OCI-LY7 (cell line): ENCODE data around the gene RNASE3. TPM values are rescaled to one million over a fixed set of nuclear protein-coding genes. Genes with fewer than 3 reads are reported as not detected.
"Not testable (repeated sequence)": the region's sequence is repeated elsewhere in the genome, so short reads cannot be mapped to it uniquely, and the experiment has no call there.

Experiments used
- Bru-seq: library from RNA; stranded (reverse); fragments of 400-500 nt; gene quantifications from one replicate; lab custom pipeline; 2021; lab: Mats Ljungman, UMichigan
- BruChase-seq, 2 experiments: library from RNA; stranded (reverse); fragments of 400-500 nt; gene quantifications; one replicate each; lab custom pipeline; 2021; lab: Mats Ljungman, UMichigan
- BruUV-seq: library from RNA; stranded (reverse); fragments of 400-500 nt; replicated peaks from 2 replicates; lab custom pipeline; 2021; lab: Mats Ljungman, UMichigan
- CTCF ChIA-PET: fragments of 300-600 bp; sonication (Branson Sonifier 250); formaldehyde crosslinking; loops from one replicate; lab custom pipeline; 2022; ENCODE audit warnings: antibody characterized with exemption; ENCODE audit not compliant: unreplicated experiment; lab: Charles Lee
- POLR2A ChIA-PET: fragments of 300-600 bp; sonication (Branson Sonifier 250); formaldehyde crosslinking; loops from one replicate; lab custom pipeline; 2022; ENCODE audit warnings: antibody characterized with exemption; lab: Charles Lee
- DNase-seq: peaks from one replicate; pipeline ENCODE4 v3.0.0-alpha.2; 2015; ENCODE audit warnings: low spot score
- H2AFZ ChIP-seq: fragments of 200-600 bp; sonication (generic), shearing (Covaris generic); 2 replicates; pipeline ENCODE4 v1.6.1; 2014; ENCODE audit warnings: mild to moderate bottlenecking, antibody characterized with exemption, low read length, moderate library complexity
- H3K27ac ChIP-seq: fragments of 200-600 bp; sonication (generic); 2 replicates; pipeline ENCODE4 v1.5.1; 2014; ENCODE audit warnings: mixed run types, low read depth, mild to moderate bottlenecking, moderate library complexity, low read length, inconsistent platforms; ENCODE audit not compliant: poor library complexity, severe bottlenecking
- H3K36me3 ChIP-seq: fragments of 200-600 bp; sonication (generic); 2 replicates; pipeline ENCODE4 v1.6.1; 2014; ENCODE audit warnings: mild to moderate bottlenecking, antibody characterized with exemption, low read length, moderate library complexity, mixed read lengths; ENCODE audit not compliant: insufficient read depth
- H3K4me1 ChIP-seq: fragments of 200-600 bp; sonication (generic); 2 replicates; pipeline ENCODE4 v1.5.1; 2014; ENCODE audit warnings: mild to moderate bottlenecking, low read length; ENCODE audit not compliant: insufficient read depth, poor library complexity, severe bottlenecking
- H3K4me2 ChIP-seq: fragments of 200-600 bp; sonication (generic); 2 replicates; pipeline ENCODE4 v1.6.1; 2014; ENCODE audit warnings: mild to moderate bottlenecking, low read length
- H3K4me3 ChIP-seq: fragments of 200-600 bp; sonication (generic); 2 replicates; pipeline ENCODE4 v1.5.1; 2014; ENCODE audit warnings: mild to moderate bottlenecking, low read depth, low read length; ENCODE audit not compliant: poor library complexity, severe bottlenecking
- H3K79me2 ChIP-seq: fragments of 200-600 bp; sonication (generic); 2 replicates; pipeline ENCODE4 v1.6.1; 2016; ENCODE audit warnings: low read depth, mild to moderate bottlenecking, low read length, moderate library complexity, mixed read lengths; ENCODE audit not compliant: insufficient read depth
- H3K9me2 ChIP-seq: fragments of 200-600 bp; sonication (generic); 2 replicates; pipeline ENCODE4 v1.6.1; 2016; ENCODE audit warnings: mild to moderate bottlenecking, low read length, mixed read lengths; ENCODE audit not compliant: insufficient read depth
- H3K9me3 ChIP-seq: fragments of 200-600 bp; sonication (generic); 2 replicates; pipeline ENCODE4 v1.6.1; 2014; ENCODE audit warnings: mild to moderate bottlenecking, mixed run types, low read length, mixed read lengths
- H4K20me1 ChIP-seq: fragments of 200-600 bp; sonication (generic); 2 replicates; pipeline ENCODE4 v1.6.1; 2014; ENCODE audit warnings: mild to moderate bottlenecking, antibody characterized with exemption, low read length, moderate library complexity, mixed read lengths; ENCODE audit not compliant: insufficient read depth
- CTCF ChIP-seq: fragments of 200-600 bp; sonication (generic); conservative IDR thresholded peaks from 2 replicates; pipeline ENCODE4 v1.5.1; 2014; ENCODE audit warnings: mild to moderate bottlenecking, antibody characterized with exemption, low read length, moderate library complexity, mixed read lengths
- EZH2phosphoT487 ChIP-seq: fragments of 200-600 bp; sonication (generic); IDR thresholded peaks from 2 replicates; pipeline ENCODE4 v1.6.1; 2018; ENCODE audit warnings: low read depth, borderline replicate concordance, mild to moderate bottlenecking, mixed run types, antibody characterized with exemption, low read length, moderate library complexity, mixed read lengths
- intact Hi-C: fragments of 100-400 bp; cut with micrococcal nuclease; formaldehyde crosslinking; loops from one replicate; pipeline ENCODE4 v1.10.0; 2022; ENCODE audit not compliant: unreplicated experiment
- long read RNA-seq: library from polyadenylated mRNA; stranded (forward); transcript quantifications from one replicate; pipeline ENCODE4 v2.0.0, GENCODE V29; 2022
- total RNA-seq, 2 experiments: library from RNA; depleted of rRNA in 1 of 2; stranded (reverse); fragments of >200 nt in 1 of 2; shearing (Covaris generic) in 1 of 2; gene quantifications; 2 replicates each; pipeline ENCODE4 v1.2.3, GENCODE V29; 2014 to 2022

The RNASE3 gene
- not detected in 2 replicates for total RNA-seq (2014; rRNA removed; shearing (Covaris generic))
- not detected in 2 replicates for total RNA-seq (2022)
- not detected for Bru-seq, nascent RNA
- BruChase-seq, experiment 1, labeled RNA remaining after a 6-hour chase, result not detected
- not detected for BruChase-seq, experiment 2, labeled RNA remaining after a 2-hour chase
- long read RNA-seq, result 0 reads

GRCh38 chr14:20891126-20891825, at the start of gene RNASE3:
Gene RNASE3 (plus strand): TSS chr14:20891385. CDS start chr14:20891687, 302 bp downstream.
- CTCF ChIA-PET, H3K36me3 ChIP-seq, H3K9me3 ChIP-seq, H3K9me2 ChIP-seq, intact Hi-C loops, H3K4me2 ChIP-seq, H3K79me2 ChIP-seq, H3K4me3 ChIP-seq, H3K4me1 ChIP-seq, H2AFZ ChIP-seq, H3K27ac ChIP-seq, H4K20me1 ChIP-seq, POLR2A ChIA-PET, BruUV-seq, DNase-seq: not testable (repeated sequence)

GRCh38 chr14:20846560-20846959, 44.6 kb upstream of the RNASE3 start:
- no peak for TF ChIP-seq EZH2phosphoT487
- Histone ChIP-seq H3K79me2 (no peaks in the 10 kb centered on the region), H3K4me2 (no peak overlapping the region), H2AFZ (no peak overlapping the region), H3K9me2 (no peaks in the 10 kb centered on the region), H3K27ac (no peak overlapping the region), H3K36me3 (no peaks in the 10 kb centered on the region), H3K4me3 (no peak overlapping the region), H4K20me1 (no peaks in the 10 kb centered on the region), H3K9me3 (no peaks in the 10 kb centered on the region), H3K4me1 (no peaks in the 10 kb centered on the region)
- no TSS peak for BruUV-seq
- no peak for DNase-seq
- intact Hi-C loops, result no loop called here
- CTCF ChIA-PET, result no interaction called here
- POLR2A ChIA-PET, result no interaction called here

- no peak overlapping the region for H3K27ac ChIP-seq
- POLR2A ChIA-PET, result interaction anchor here (0.6 kb wide), 1 partner anchor 39 kb away, joined by 3 read pairs; no protein-coding TSS in a partner anchor
These were observed 42.8 kb upstream of the RNASE3 start for GRCh38 chr14:20848316-20848954.

More at GRCh38 chr14:20848316-20848954, 42.8 kb upstream of the RNASE3 start:
- DNase-seq, result no peak
- no peak overlapping the region for H3K4me2 ChIP-seq
- intact Hi-C loops, result no loop called here
- no peak overlapping the region for H3K4me3 ChIP-seq
- TF ChIP-seq EZH2phosphoT487 (no peak), CTCF (no peak)
- no peaks in the 10 kb centered on the region for H3K4me1 ChIP-seq
- no TSS peak for BruUV-seq
- CTCF ChIA-PET, result no interaction called here
- no peaks in the 10 kb centered on the region for H3K9me2 ChIP-seq
- H3K79me2 ChIP-seq, result no peaks in the 10 kb centered on the region
- no peaks in the 10 kb centered on the region for H4K20me1 ChIP-seq
- H2AFZ ChIP-seq, result no peak overlapping the region
- H3K36me3 ChIP-seq, result no peaks in the 10 kb centered on the region
- no peaks in the 10 kb centered on the region for H3K9me3 ChIP-seq
